Progenitor cell of endocrine pancreas (in vitro differentiated cells): ENCODE measurements around the gene PRKCB. TPM values are rescaled to one million over a fixed set of nuclear protein-coding genes. Genes with fewer than 3 reads are reported as not detected.

Experiments
- DNase-seq: peaks from one replicate; pipeline ENCODE4 v3.0.0; 2021; ENCODE audit warnings: low spot score; ENCODE audit not compliant: unreplicated experiment
- H3K27ac Mint-ChIP-seq: 2 replicates; pipeline ENCODE4 v1.8.0; 2021; ENCODE audit warnings: mild to moderate bottlenecking, moderate library complexity, mixed read lengths
- H3K27me3 Mint-ChIP-seq: 2 replicates; pipeline ENCODE4 v1.8.0; 2021; ENCODE audit warnings: mixed read lengths
- H3K36me3 Mint-ChIP-seq: 2 replicates; pipeline ENCODE4 v1.8.0; 2022; ENCODE audit warnings: mixed read lengths; ENCODE audit not compliant: insufficient read depth
- H3K4me1 Mint-ChIP-seq: 2 replicates; pipeline ENCODE4 v1.8.0; 2021; ENCODE audit warnings: low read depth, mixed read lengths
- H3K4me3 Mint-ChIP-seq: 2 replicates; pipeline ENCODE4 v1.8.0; 2021; ENCODE audit warnings: low read depth, mild to moderate bottlenecking, moderate library complexity, mixed read lengths
- H3K9me3 Mint-ChIP-seq: 2 replicates; pipeline ENCODE4 v1.8.0; 2021; ENCODE audit warnings: low read depth, mixed read lengths
- CTCF ChIP-seq: fragments of 200-600 bp; sonication (generic); IDR thresholded peaks from one replicate; pipeline ENCODE4 v1.5.0; 2021; ENCODE audit warnings: antibody characterized with exemption, mild to moderate bottlenecking; ENCODE audit not compliant: unreplicated experiment
- total RNA-seq: library from RNA; stranded (reverse); gene quantifications from 2 replicates; pipeline ENCODE4 v1.2.1, GENCODE V29; 2021

PRKCB gene
- total RNA-seq, 1 donor from 2014 or later, result 0.36 TPM

GRCh38 chr16:23889189-23889588 is 53.4 kb downstream of the PRKCB start:
- Mint-ChIP-seq H3K27me3 (peaks cover 33% of the 10 kb centered on the region), H3K4me3 (no peak overlapping the region), H3K4me1 (no peaks in the 10 kb centered on the region), H3K9me3 (no peaks in the 10 kb centered on the region), H3K27ac (no peak overlapping the region), H3K36me3 (no peaks in the 10 kb centered on the region)
- no peak for DNase-seq
- TF ChIP-seq CTCF, result no peak

- Mint-ChIP-seq H3K9me3 (no peaks in the 10 kb centered on the region), H3K27ac (no peak overlapping the region), H3K36me3 (no peaks in the 10 kb centered on the region), H3K4me3 (no peak overlapping the region), H3K4me1 (no peaks in the 10 kb centered on the region), H3K27me3 (peaks cover 15% of the 10 kb centered on the region)
- no peak for TF ChIP-seq CTCF
- no peak for DNase-seq
Observed at GRCh38 chr16:23893986-23894385, 58.2 kb downstream of the PRKCB start.

DNA sequence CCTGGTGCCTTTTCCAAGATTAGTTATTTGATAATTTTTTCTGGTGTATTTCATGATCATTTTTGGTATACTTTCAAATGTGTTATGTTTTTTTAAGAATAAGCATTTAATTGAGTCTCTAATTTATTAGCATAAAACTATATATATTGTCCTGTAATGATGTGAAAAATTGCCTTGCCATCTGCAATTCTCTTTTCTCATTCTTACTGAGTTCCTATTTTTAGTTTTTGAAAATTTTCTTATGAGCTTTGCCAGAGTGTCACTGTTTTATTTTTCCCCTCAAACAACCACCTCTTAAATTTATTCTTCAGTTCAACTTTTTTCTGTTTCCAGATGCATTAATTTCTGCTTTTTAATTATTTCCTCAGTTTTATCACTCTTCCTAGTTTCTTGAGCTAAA is 59.3 kb downstream of the PRKCB start:
- Mint-ChIP-seq H3K36me3 (no peaks in the 10 kb centered on the region), H3K27me3 (peaks cover 11% of the 10 kb centered on the region), H3K4me3 (no peak overlapping the region), H3K9me3 (no peaks in the 10 kb centered on the region), H3K4me1 (no peaks in the 10 kb centered on the region), H3K27ac (no peak overlapping the region)
- TF ChIP-seq CTCF, result no peak
- DNase-seq, result no peak

DNA sequence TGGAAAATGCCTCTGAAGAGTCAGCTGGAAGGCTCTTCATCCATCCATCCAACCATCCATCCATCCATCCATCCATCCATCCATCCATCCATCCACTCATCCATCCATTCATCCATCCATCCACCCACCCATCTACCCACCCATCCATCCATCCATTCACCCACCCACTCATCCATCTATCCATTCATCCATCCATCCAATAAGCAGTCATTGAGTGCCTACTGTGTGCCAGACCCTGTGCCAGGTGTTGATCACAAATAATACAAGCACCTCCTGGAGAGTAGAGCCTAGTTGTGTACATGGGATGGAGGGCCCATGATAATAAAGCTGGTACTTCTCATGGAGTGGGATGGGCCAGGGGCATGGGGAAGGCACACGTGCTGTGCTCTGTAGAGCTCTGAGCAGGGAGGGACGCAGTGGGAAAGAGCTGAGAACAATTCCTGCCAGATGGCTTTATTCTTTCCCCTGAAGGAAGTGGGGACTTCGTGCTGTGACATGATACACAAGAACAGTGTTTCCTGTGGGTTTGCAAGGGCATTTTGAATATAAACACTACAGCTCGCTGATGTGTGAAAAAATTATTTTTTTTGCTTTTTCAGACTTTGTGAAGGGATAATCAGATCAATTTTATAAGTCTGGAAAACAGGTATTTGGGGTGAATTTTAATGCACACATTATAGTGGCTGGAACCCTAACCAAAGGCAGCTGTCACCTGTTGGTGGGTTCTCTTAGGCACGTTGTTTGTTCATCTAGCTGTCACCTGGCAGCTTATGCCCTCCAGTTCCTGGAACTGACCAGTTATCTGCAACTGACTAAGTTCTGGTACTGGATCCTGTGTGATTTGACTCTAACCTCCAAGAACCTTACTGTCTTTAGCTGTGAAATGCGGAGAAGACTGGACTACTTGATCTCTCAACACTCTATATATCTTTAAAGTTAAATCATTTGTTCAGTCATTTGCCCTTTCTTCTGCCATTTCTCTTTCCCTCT is 61.3 kb downstream of the PRKCB start:
- Mint-ChIP-seq H3K4me1 (no peaks in the 10 kb centered on the region), H3K36me3 (no peaks in the 10 kb centered on the region), H3K9me3 (no peaks in the 10 kb centered on the region), H3K27ac (peak overlapping the region; percentile 24), H3K27me3 (peaks cover 14% of the 10 kb centered on the region), H3K4me3 (no peak overlapping the region)
- DNase-seq, result no peak
- TF ChIP-seq CTCF, result no peak

DNA sequence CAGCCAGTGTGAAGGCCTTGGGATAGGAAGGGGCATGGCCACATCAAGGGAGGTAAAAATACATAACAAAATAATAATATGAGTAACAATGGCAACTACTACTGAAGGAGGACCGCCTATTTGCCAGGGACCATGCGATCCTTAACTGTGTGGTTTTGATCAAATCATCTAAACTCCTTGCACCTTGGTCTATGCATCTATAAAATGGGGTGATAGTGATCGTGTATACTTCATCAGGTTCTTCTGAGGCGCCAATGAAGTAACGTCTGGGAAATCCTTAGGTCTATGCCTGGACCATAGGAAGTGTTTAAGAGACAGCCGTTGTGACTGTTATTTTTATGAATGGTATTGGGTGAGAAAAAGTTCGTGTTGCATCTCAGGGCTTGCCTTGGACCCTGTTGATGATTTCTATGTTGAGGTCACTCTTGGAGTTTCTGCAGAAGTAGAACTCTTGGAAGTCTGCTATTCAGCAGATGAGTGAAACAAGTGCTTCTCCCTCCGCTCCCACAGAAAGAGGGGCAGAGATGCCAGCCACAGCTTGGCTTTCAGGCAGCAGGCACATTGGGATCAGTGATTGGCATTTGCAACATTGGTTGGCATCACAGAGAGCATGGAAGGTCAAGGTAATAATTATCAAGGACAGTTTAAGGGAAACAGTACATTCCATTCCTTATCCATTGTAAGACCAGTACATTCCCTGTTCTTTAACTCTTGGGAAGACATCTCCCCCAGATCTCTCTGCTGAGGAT is 63.1 kb downstream of the PRKCB start:
- TF ChIP-seq CTCF, result no peak
- no peak overlapping the region for H3K27ac Mint-ChIP-seq
- no peaks in the 10 kb centered on the region for H3K36me3 Mint-ChIP-seq
- no peak overlapping the region for H3K4me3 Mint-ChIP-seq
- H3K9me3 Mint-ChIP-seq, result no peaks in the 10 kb centered on the region
- no peak for DNase-seq
- H3K4me1 Mint-ChIP-seq, result no peaks in the 10 kb centered on the region
- peaks cover 23% of the 10 kb centered on the region for H3K27me3 Mint-ChIP-seq
